Measurements from ENCODE around the gene MOGAT1. TPM values are rescaled to one million over a fixed set of nuclear protein-coding genes. Genes with fewer than 3 reads are reported as not detected.

MOGAT1 gene
- not detected for total RNA-seq

- Histone ChIP-seq H3K27me3 (ENCODE audit: control insufficient read depth in 3 of 3, insufficient read depth in 3 of 3, low read length in 3 of 3) (peaks cover 0 to 11% (median 4%) of the 10 kb centered on the region in 3 donors), H3K4me1 (ENCODE audit: control insufficient read depth in 3 of 3, insufficient read depth in 3 of 3, low read length in 3 of 3) (peaks cover 2 to 10% (median 10%) of the 10 kb centered on the region in 3 donors), H3K27ac (ENCODE audit: low read depth, low read length) (no peak within 1 kb of the TSS), H3K9ac (ENCODE audit: low read depth in 1 of 3, low read length in 3 of 3) (peak within 1 kb of the TSS; percentile 54 to 83 (median 60)), H3K36me3 (ENCODE audit: control insufficient read depth in 3 of 3, insufficient read depth in 3 of 3, low read length in 3 of 3) (no peaks in the 10 kb centered on the region), H3K9me3 (ENCODE audit: control insufficient read depth in 3 of 3, low read length in 3 of 3) (no peaks in the 10 kb centered on the region), H3K4me3 (ENCODE audit: low read length in 3 of 3) (peak within 1 kb of the TSS; percentile 70 to 79 (median 75))
Measured at GRCh38 chr2:222671259-222672067, at the start of gene MOGAT1. Gene MOGAT1 (plus strand): TSS chr2:222671658. CDS start chr2:222671786, 128 bp downstream.

DNA sequence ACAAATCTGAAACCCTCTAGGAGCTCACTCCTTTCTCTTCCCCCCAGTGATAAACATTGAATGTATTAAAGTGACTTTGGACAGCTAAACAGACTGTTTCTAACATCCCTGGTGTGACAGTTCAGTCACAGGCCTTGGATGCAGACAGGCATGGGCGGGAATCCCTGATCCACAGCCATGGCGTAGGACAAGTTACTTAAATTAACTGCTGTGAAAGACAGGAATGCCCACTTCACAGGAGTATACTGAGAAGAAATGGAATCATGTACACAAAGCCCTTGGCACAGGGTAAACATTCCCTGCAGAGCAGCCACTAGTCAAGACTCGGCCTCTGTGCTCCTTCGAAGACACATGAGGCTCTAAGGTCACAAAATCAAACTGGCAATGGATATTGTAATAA, 49.6 kb upstream of the MOGAT1 start:
- Histone ChIP-seq H3K27me3 (ENCODE audit: control insufficient read depth in 3 of 3, insufficient read depth in 3 of 3, low read length in 3 of 3) (no peaks in the 10 kb centered on the region), H3K4me3 (ENCODE audit: low read length in 3 of 3) (no peak overlapping the region), H3K9ac (ENCODE audit: low read depth in 1 of 3, low read length in 3 of 3) (no peak overlapping the region), H3K36me3 (ENCODE audit: control insufficient read depth in 3 of 3, insufficient read depth in 3 of 3, low read length in 3 of 3) (peaks cover 11 to 74% (median 42%) of the 10 kb centered on the region in 3 donors), H3K9me3 (ENCODE audit: control insufficient read depth in 3 of 3, low read length in 3 of 3) (no peaks in the 10 kb centered on the region), H3K4me1 (ENCODE audit: control insufficient read depth in 3 of 3, insufficient read depth in 3 of 3, low read length in 3 of 3) (no peaks in the 10 kb centered on the region), H3K27ac (ENCODE audit: low read depth, low read length) (no peak overlapping the region)

DNA sequence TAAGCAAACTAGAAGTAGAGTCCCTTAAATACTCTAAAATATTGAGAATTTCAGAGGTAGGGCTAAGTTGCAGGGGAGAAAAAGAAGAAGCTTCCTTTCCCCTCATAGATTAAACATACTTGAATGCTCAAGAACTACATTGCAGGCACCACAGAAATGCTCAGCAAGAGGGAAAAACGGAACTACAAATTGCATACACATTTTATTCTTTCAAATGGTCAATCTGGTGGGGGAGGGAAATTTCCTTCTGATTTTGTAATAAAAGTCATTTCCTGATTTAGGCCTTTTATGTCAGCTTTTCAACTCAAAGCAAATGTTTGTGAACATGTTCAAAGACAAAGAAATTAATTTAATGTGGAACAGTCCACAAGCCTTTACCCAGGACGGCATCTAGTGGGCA, 48.5 kb upstream of the MOGAT1 start:
- peaks cover 16 to 70% (median 49%) of the 10 kb centered on the region in 3 donors for H3K36me3 ChIP-seq (ENCODE audit: control insufficient read depth in 3 of 3, insufficient read depth in 3 of 3, low read length in 3 of 3)
- no peak overlapping the region for H3K27ac ChIP-seq (ENCODE audit: low read depth, low read length)
- H3K9me3 ChIP-seq (ENCODE audit: control insufficient read depth in 3 of 3, low read length in 3 of 3), result no peaks in the 10 kb centered on the region
- H3K4me3 ChIP-seq (ENCODE audit: low read length in 3 of 3), result no peak overlapping the region
- H3K4me1 ChIP-seq (ENCODE audit: control insufficient read depth in 3 of 3, insufficient read depth in 3 of 3, low read length in 3 of 3), result no peaks in the 10 kb centered on the region
- no peaks in the 10 kb centered on the region for H3K27me3 ChIP-seq (ENCODE audit: control insufficient read depth in 3 of 3, insufficient read depth in 3 of 3, low read length in 3 of 3)
- H3K9ac ChIP-seq (ENCODE audit: low read depth in 1 of 3, low read length in 3 of 3), result no peak overlapping the region

GRCh38 chr2:222623756-222624309, 47.6 kb upstream of the MOGAT1 start:
- Histone ChIP-seq H3K4me1 (ENCODE audit: control insufficient read depth in 3 of 3, insufficient read depth in 3 of 3, low read length in 3 of 3) (no peaks in the 10 kb centered on the region), H3K36me3 (ENCODE audit: control insufficient read depth in 3 of 3, insufficient read depth in 3 of 3, low read length in 3 of 3) (peaks cover 21 to 72% (median 52%) of the 10 kb centered on the region in 3 donors), H3K9ac (ENCODE audit: low read depth in 1 of 3, low read length in 3 of 3) (no peak overlapping the region), H3K9me3 (ENCODE audit: control insufficient read depth in 3 of 3, low read length in 3 of 3) (no peaks in the 10 kb centered on the region), H3K27ac (ENCODE audit: low read depth, low read length) (no peak overlapping the region), H3K4me3 (ENCODE audit: low read length in 3 of 3) (no peak overlapping the region), H3K27me3 (ENCODE audit: control insufficient read depth in 3 of 3, insufficient read depth in 3 of 3, low read length in 3 of 3) (no peaks in the 10 kb centered on the region)

GRCh38 chr2:222627764-222628163, 43.7 kb upstream of the MOGAT1 start:
- Histone ChIP-seq H3K36me3 (ENCODE audit: control insufficient read depth in 3 of 3, insufficient read depth in 3 of 3, low read length in 3 of 3) (peaks cover 33 to 60% (median 54%) of the 10 kb centered on the region in 3 donors), H3K27ac (ENCODE audit: low read depth, low read length) (no peak overlapping the region), H3K4me1 (ENCODE audit: control insufficient read depth in 3 of 3, insufficient read depth in 3 of 3, low read length in 3 of 3) (no peaks in the 10 kb centered on the region), H3K9me3 (ENCODE audit: control insufficient read depth in 3 of 3, low read length in 3 of 3) (no peaks in the 10 kb centered on the region), H3K27me3 (ENCODE audit: control insufficient read depth in 3 of 3, insufficient read depth in 3 of 3, low read length in 3 of 3) (no peaks in the 10 kb centered on the region), H3K4me3 (ENCODE audit: low read length in 3 of 3) (no peak overlapping the region), H3K9ac (ENCODE audit: low read depth in 1 of 3, low read length in 3 of 3) (no peak overlapping the region)

GRCh38 chr2:222635295-222635694, 36.2 kb upstream of the MOGAT1 start:
- peaks cover 23 to 47% (median 30%) of the 10 kb centered on the region in 3 donors for H3K36me3 ChIP-seq (ENCODE audit: control insufficient read depth in 3 of 3, insufficient read depth in 3 of 3, low read length in 3 of 3)
- H3K4me3 ChIP-seq (ENCODE audit: low read length in 3 of 3), result no peak overlapping the region
- H3K9me3 ChIP-seq (ENCODE audit: control insufficient read depth in 3 of 3, low read length in 3 of 3), result no peaks in the 10 kb centered on the region
- H3K27ac ChIP-seq (ENCODE audit: low read depth, low read length), result no peak overlapping the region
- H3K27me3 ChIP-seq (ENCODE audit: control insufficient read depth in 3 of 3, insufficient read depth in 3 of 3, low read length in 3 of 3), result no peaks in the 10 kb centered on the region
- H3K4me1 ChIP-seq (ENCODE audit: control insufficient read depth in 3 of 3, insufficient read depth in 3 of 3, low read length in 3 of 3), result no peaks in the 10 kb centered on the region
- no peak overlapping the region for H3K9ac ChIP-seq (ENCODE audit: low read depth in 1 of 3, low read length in 3 of 3)

DNA sequence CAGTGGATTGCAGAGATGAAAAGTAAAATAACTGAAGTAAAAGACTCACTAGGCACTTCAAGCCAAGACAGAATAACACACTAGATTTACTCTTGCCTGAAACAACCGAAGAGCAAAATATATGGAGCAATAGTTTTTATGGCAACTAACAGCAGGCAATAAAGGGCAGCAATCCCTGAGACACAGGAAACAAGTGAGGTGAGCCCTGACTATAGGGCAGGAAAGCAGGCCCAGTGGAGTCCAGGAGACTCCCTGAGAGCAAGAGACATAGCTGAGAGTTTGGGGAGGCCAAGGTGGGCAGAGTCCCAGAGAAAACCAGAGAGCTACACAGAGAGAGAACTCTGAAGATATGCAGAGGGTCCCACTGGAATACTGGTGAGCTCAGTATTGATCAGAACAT, 34.4 kb upstream of the MOGAT1 start:
- Histone ChIP-seq H3K9me3 (ENCODE audit: control insufficient read depth in 3 of 3, low read length in 3 of 3) (no peaks in the 10 kb centered on the region), H3K4me1 (ENCODE audit: control insufficient read depth in 3 of 3, insufficient read depth in 3 of 3, low read length in 3 of 3) (no peaks in the 10 kb centered on the region), H3K4me3 (ENCODE audit: low read length in 3 of 3) (no peak overlapping the region), H3K27me3 (ENCODE audit: control insufficient read depth in 3 of 3, insufficient read depth in 3 of 3, low read length in 3 of 3) (no peaks in the 10 kb centered on the region), H3K36me3 (ENCODE audit: control insufficient read depth in 3 of 3, insufficient read depth in 3 of 3, low read length in 3 of 3) (peaks cover 17 to 45% (median 28%) of the 10 kb centered on the region in 3 donors), H3K27ac (ENCODE audit: low read depth, low read length) (no peak overlapping the region), H3K9ac (ENCODE audit: low read depth in 1 of 3, low read length in 3 of 3) (no peak overlapping the region)

- Histone ChIP-seq H3K27ac (ENCODE audit: low read depth, low read length) (no peak overlapping the region), H3K27me3 (ENCODE audit: control insufficient read depth in 3 of 3, insufficient read depth in 3 of 3, low read length in 3 of 3) (no peaks in the 10 kb centered on the region), H3K9me3 (ENCODE audit: control insufficient read depth in 3 of 3, low read length in 3 of 3) (no peaks in the 10 kb centered on the region), H3K9ac (ENCODE audit: low read depth in 1 of 3, low read length in 3 of 3) (no peak overlapping the region), H3K4me1 (ENCODE audit: control insufficient read depth in 3 of 3, insufficient read depth in 3 of 3, low read length in 3 of 3) (no peaks in the 10 kb centered on the region), H3K4me3 (ENCODE audit: low read length in 3 of 3) (no peak overlapping the region), H3K36me3 (ENCODE audit: control insufficient read depth in 3 of 3, insufficient read depth in 3 of 3, low read length in 3 of 3) (peaks cover 12 to 51% (median 31%) of the 10 kb centered on the region in 3 donors)
Measured at GRCh38 chr2:222641336-222641735, 30.1 kb upstream of the MOGAT1 start.

- Histone ChIP-seq H3K4me3 (ENCODE audit: low read length in 3 of 3) (no peak overlapping the region), H3K9ac (ENCODE audit: low read depth in 1 of 3, low read length in 3 of 3) (no peak overlapping the region), H3K27ac (ENCODE audit: low read depth, low read length) (no peak overlapping the region), H3K4me1 (ENCODE audit: control insufficient read depth in 3 of 3, insufficient read depth in 3 of 3, low read length in 3 of 3) (no peaks in the 10 kb centered on the region), H3K36me3 (ENCODE audit: control insufficient read depth in 3 of 3, insufficient read depth in 3 of 3, low read length in 3 of 3) (peaks cover 8 to 45% (median 35%) of the 10 kb centered on the region in 3 donors), H3K9me3 (ENCODE audit: control insufficient read depth in 3 of 3, low read length in 3 of 3) (no peaks in the 10 kb centered on the region), H3K27me3 (ENCODE audit: control insufficient read depth in 3 of 3, insufficient read depth in 3 of 3, low read length in 3 of 3) (no peaks in the 10 kb centered on the region)
Measured at GRCh38 chr2:222643134-222643533, 28.3 kb upstream of the MOGAT1 start.

DNA sequence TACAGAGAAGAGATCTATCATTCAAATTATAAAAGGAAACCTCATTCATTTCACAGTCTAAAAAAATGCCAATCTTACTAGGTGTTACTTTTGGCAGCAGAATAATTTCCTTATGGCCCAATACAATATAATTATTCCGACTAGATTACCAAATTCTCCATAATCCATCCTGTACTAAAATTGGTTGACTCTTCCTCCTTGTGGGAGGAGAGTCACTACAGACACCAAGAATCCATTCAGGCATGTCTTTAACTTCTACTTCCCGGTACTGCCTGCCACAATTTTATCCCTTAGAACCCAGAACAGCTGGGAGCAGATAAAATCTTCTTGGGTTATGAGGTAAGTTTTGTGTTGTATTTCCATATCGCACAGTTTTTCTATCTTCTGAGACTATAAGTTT, 25.4 kb upstream of the MOGAT1 start:
- H3K36me3 ChIP-seq (ENCODE audit: control insufficient read depth in 3 of 3, insufficient read depth in 3 of 3, low read length in 3 of 3), result peaks cover 8 to 33% (median 30%) of the 10 kb centered on the region in 3 donors
- no peak overlapping the region for H3K9ac ChIP-seq (ENCODE audit: low read depth in 1 of 3, low read length in 3 of 3)
- H3K9me3 ChIP-seq (ENCODE audit: control insufficient read depth in 3 of 3, low read length in 3 of 3), result no peaks in the 10 kb centered on the region
- H3K4me1 ChIP-seq (ENCODE audit: control insufficient read depth in 3 of 3, insufficient read depth in 3 of 3, low read length in 3 of 3), result no peaks in the 10 kb centered on the region
- no peak overlapping the region for H3K27ac ChIP-seq (ENCODE audit: low read depth, low read length)
- H3K27me3 ChIP-seq (ENCODE audit: control insufficient read depth in 3 of 3, insufficient read depth in 3 of 3, low read length in 3 of 3), result no peaks in the 10 kb centered on the region
- H3K4me3 ChIP-seq (ENCODE audit: low read length in 3 of 3), result no peak overlapping the region

Measured in skeletal muscle tissue (tissue), 4 donors.